Measurements from ENCODE around the gene MATN4. TPM values are rescaled to one million over a fixed set of nuclear protein-coding genes. Genes with fewer than 3 reads are reported as not detected.

MATN4 gene
- total RNA-seq, 1 experiment from 2014 or later, result 0.33 TPM

DNA sequence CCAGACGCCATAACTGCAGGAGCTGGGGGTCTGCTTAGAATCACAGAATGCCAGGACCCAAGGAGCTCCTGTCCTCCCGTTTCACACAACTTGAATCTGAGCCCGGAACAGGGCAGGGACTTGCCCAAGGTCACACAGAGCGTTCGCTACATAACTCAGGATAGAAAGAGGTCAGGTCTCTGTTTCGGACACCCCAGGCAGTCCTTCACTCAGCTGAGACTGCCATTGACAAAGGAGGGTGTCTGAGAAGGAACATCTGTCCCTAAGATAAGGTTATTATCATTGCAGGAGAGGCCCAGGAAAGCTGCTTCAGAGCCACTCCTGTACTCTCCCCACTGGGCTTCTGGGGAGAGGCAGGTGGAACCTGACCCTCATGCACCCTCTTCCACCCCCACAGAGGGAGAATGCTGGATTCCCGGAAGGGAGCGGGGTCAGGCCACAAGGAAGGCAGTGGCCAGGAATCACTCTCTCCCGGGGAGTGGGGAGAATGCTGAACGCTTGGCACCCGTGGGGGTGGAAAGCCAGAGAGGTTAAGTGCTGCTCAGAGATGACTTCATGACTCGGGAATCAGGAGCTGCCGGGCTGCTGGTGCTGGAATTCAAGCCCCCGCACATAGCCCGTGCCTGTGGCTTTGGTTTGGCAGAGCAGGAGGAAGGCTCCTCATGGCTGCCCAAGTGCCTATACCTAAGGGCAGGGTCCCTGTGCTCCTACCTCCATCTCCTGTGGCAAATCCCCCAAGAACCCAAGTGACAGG is 29.4 kb upstream of the MATN4 start:
- Histone ChIP-seq H4K20me1 (ENCODE audit: insufficient read depth) (peaks cover 11% of the 10 kb centered on the region), H3F3A (ENCODE audit: insufficient read depth, low read depth) (peaks cover 59% of the 10 kb centered on the region), H3K4me2 (peak overlapping the region; percentile 93), H3K36me3 (ENCODE audit: low read depth) (peaks cover 57% of the 10 kb centered on the region), H2AFZ (no peak overlapping the region), H3K9me3 (ENCODE audit: insufficient read depth, low read depth) (no peaks in the 10 kb centered on the region), H3K79me2 (ENCODE audit: low read depth) (peaks cover 83% of the 10 kb centered on the region), H3K4me3 (peak overlapping the region; percentile 11; the same call in 1 of the 2 replicates), H3K9me2 (ENCODE audit: insufficient read depth) (no peaks in the 10 kb centered on the region), H3K27ac (peak overlapping the region; percentile 81), H3K4me1 (replicated peaks; ENCODE audit: insufficient read depth) (peaks cover 70% of the 10 kb centered on the region), H3K27me3 (ENCODE audit: insufficient read depth, low read depth) (no peaks in the 10 kb centered on the region)
- BruUV-seq (replicated peaks), result no TSS peak
- peak; percentile 77 to 84 for DNase-seq
- no peak for TF ChIP-seq EZH2 (IDR thresholded peaks at IDR 0.05; ENCODE audit: low read depth)
- TF ChIP-seq, protein P1, sequence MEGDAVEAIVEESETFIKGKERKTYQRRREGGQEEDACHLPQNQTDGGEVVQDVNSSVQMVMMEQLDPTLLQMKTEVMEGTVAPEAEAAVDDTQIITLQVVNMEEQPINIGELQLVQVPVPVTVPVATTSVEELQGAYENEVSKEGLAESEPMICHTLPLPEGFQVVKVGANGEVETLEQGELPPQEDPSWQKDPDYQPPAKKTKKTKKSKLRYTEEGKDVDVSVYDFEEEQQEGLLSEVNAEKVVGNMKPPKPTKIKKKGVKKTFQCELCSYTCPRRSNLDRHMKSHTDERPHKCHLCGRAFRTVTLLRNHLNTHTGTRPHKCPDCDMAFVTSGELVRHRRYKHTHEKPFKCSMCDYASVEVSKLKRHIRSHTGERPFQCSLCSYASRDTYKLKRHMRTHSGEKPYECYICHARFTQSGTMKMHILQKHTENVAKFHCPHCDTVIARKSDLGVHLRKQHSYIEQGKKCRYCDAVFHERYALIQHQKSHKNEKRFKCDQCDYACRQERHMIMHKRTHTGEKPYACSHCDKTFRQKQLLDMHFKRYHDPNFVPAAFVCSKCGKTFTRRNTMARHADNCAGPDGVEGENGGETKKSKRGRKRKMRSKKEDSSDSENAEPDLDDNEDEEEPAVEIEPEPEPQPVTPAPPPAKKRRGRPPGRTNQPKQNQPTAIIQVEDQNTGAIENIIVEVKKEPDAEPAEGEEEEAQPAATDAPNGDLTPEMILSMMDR (conservative IDR thresholded peaks at IDR 0.05), result no peak
- ChIA-PET CTCF (interaction anchor here (0.5 to 0.8 kb wide), 2 partner anchors 15 to 92 kb away, joined by 5 to 9 read pairs; no protein-coding TSS in a partner anchor), POLR2A (ENCODE audit: unreplicated experiment) (interaction anchor here (0.6 to 1.4 kb wide), 7 partner anchors 10 to 461 kb away, joined by 3 to 9 read pairs (median 4); partner anchors contain the start of genes DBNDD2, SDC4 and SYS1)
- intact Hi-C loops (cut with micrococcal nuclease; ENCODE audit: unreplicated experiment), result loop anchor here (1.0 to 2.0 kb wide), 2 partner anchors 8 to 25 kb away; partner anchors contain the start of gene SYS1

DNA sequence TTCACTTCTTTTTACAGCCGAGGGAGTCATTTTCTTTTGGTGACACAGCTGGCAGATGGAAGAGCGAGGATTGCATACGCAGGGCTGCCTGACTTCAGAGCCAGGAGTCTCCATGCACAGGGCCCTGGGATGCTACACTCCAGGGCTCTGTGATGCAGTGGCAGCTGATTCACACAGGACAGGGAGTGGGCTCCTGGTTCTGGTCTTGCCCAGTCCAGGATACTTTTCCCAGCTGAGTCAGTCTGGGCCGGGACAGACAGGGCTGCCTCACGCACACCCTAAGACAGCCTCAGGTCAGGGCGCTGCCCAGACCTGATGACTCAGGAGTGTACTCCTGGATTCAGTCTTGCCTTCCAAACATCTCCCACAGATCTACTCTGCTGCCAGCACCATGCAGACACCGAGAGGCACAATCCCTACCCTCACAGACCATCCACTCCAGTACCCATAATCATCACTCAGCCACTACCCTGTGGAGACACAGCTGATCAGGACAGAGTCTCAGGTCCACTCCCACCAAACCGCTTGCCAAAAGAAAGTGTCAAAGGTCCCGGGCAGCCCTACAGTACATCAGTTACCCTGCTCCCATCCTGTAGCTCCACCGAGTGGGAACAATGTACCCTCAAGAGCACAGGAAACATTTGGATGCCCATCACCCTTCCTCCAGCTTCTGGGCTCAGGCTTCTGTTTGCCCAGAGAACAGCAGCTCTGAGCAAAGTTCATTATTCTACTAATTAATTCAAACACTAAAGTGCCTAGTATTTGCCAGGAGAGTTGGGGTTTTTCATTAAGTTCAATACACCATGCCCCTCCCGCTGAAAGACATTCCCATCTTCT is 28.6 kb upstream of the MATN4 start:
- intact Hi-C loops (cut with micrococcal nuclease; ENCODE audit: unreplicated experiment), result loop anchor here (1.0 to 2.0 kb wide), 2 partner anchors 9 to 26 kb away; partner anchors contain the start of gene SYS1
- TSS peak; percentile 94 for BruUV-seq (replicated peaks)

More for the DNA sequence above, 28.6 kb upstream of the MATN4 start:
- CTCF ChIA-PET, result interaction anchor here (0.8 kb wide), 1 partner anchor 14 kb away, joined by 5 read pairs; no protein-coding TSS in a partner anchor
- H3K79me2 ChIP-seq (ENCODE audit: low read depth), result peaks cover 75% of the 10 kb centered on the region
- peaks cover 63% of the 10 kb centered on the region for H3K36me3 ChIP-seq (ENCODE audit: low read depth)
- H3F3A ChIP-seq (ENCODE audit: insufficient read depth, low read depth), result peaks cover 59% of the 10 kb centered on the region
- TF ChIP-seq, protein P1 (conservative IDR thresholded peaks at IDR 0.05), result no peak
- TF ChIP-seq EZH2 (IDR thresholded peaks at IDR 0.05; ENCODE audit: low read depth), result no peak
- POLR2A ChIA-PET (ENCODE audit: unreplicated experiment), result interaction anchor here (0.6 to 1.4 kb wide), 5 partner anchors 8 to 462 kb away, joined by 4 to 9 read pairs (median 5); no protein-coding TSS in a partner anchor
- peaks cover 11% of the 10 kb centered on the region for H4K20me1 ChIP-seq (ENCODE audit: insufficient read depth)
- no peaks in the 10 kb centered on the region for H3K27me3 ChIP-seq (ENCODE audit: insufficient read depth, low read depth)
- no peaks in the 10 kb centered on the region for H3K9me3 ChIP-seq (ENCODE audit: insufficient read depth, low read depth)
- H2AFZ ChIP-seq, result no peak overlapping the region
- peaks cover 62% of the 10 kb centered on the region for H3K4me1 ChIP-seq (replicated peaks; ENCODE audit: insufficient read depth)
- H3K4me3 ChIP-seq, result no peak overlapping the region; the same call in 1 of the 2 replicates
- peak; percentile 80 to 89 for DNase-seq
- H3K9me2 ChIP-seq (ENCODE audit: insufficient read depth), result no peaks in the 10 kb centered on the region
- peak overlapping the region; percentile 93 for H3K4me2 ChIP-seq
- H3K27ac ChIP-seq, result peak overlapping the region; percentile 81
